RWPE1 (cell line): ENCODE data around the gene TNKS2.

Experiments
- CTCF ChIA-PET: fragments of 350-600 bp; sonication (Branson Sonifier 250); formaldehyde crosslinking; extraction: SDS; loops from one replicate; lab custom pipeline; 2021; lab: Yijun Ruan, JAX
- POLR2A ChIA-PET: fragments of 400-600 bp; formaldehyde crosslinking; extraction: SDS; loops from one replicate; lab custom pipeline; 2020; ENCODE audit warnings: antibody characterized with exemption; ENCODE audit not compliant: low non-redundant PET; lab: Yijun Ruan, JAX
- DNase-seq: peaks from one replicate; pipeline ENCODE4 v3.0.0; 2012; ENCODE audit warnings: low spot score
- H3K27ac ChIP-seq: fragments of 450-650 bp; 2 replicates; pipeline ENCODE4 v1.5.1; 2017
- CTCF ChIP-seq: fragments of 450-650 bp; conservative IDR thresholded peaks from 2 replicates; pipeline ENCODE4 v1.5.1; 2017; ENCODE audit warnings: low read depth, mild to moderate bottlenecking

TNKS2 gene

DNA sequence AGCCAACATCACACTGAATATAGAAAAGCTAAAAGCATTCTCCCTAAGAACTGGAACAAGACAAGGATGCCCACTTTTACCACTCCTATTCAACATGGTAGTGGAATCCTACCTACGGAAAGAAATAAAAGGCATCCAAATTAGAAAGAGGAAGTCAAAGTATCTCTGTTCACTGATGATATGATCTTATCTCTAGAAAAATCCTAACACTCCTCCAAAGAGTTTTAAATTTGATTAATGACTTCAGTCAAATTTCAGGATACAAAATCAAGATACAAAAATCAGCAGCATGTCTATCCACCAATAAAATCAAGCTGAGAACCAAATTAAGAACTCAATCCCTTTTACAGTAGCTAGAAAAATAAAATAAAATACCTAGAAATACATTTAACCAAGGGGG, 35.3 kb upstream of the TNKS2 start:
- ChIA-PET POLR2A (no interaction called here), CTCF (no interaction called here)
- no peak overlapping the region for H3K27ac ChIP-seq
- no peak for DNase-seq
- no peak for TF ChIP-seq CTCF

DNA sequence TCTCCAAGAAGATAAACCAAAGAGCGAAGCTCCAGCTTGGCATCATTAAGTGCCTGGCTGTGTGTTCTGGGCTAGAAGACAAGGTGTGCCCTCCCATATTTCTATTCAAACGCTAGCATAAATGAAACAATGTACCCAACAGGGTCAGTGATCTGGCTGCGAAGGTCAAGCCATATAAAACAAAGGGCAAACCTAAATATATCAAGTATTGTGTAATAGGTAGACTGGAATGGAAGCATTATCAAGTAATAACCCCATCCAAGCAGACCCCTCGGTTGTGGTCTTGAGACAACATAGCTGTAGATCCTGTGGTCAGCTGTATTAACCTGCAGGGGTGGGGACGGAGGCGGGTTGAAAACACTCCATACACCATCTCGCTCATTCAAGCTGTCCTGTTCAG, 31.6 kb upstream of the TNKS2 start:
- no peak for DNase-seq
- no peak overlapping the region for H3K27ac ChIP-seq
- CTCF ChIA-PET = interaction anchor here (0.8 kb wide), 1 partner anchor 146 kb away, joined by 5 read pairs; no protein-coding TSS in a partner anchor
- no peak for TF ChIP-seq CTCF
- POLR2A ChIA-PET = no interaction called here

- ChIA-PET POLR2A (interaction anchor here (1.0 kb wide), 1 partner anchor 30 kb away, joined by 3 read pairs; the partner anchor contains the start of gene TNKS2), CTCF (interaction anchor here (0.9 to 2.1 kb wide), 2 partner anchors 9 to 40 kb away, joined by 4 to 7 read pairs; no protein-coding TSS in a partner anchor)
- TF ChIP-seq CTCF = no peak
These were observed 30.1 kb upstream of the TNKS2 start for GRCh38 chr10:91768123-91768522.

DNA sequence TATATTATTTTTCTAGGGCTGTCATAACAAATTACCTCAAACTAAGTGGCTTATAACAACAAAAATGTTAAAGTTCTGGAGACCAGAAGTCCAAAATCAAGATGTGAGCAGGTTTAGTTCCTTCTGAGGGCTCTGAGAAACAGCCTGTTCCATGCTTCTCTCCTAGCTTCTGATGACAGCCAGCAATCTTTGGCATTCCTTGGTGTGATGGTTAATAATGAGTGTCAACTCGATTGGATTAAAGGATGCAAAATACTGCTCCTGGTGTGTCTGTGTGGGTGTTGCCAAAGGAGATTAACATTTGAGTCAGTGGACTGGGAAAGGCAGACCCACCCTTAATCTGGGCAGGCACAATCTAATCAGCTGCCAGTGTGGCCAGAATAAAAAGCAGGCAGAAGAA, 26.3 kb upstream of the TNKS2 start:
- no peak for TF ChIP-seq CTCF
- CTCF ChIA-PET = interaction anchor here (1.1 kb wide), 1 partner anchor 136 kb away, joined by 3 read pairs; no protein-coding TSS in a partner anchor
- DNase-seq = no peak
- no peak overlapping the region for H3K27ac ChIP-seq
- POLR2A ChIA-PET = no interaction called here

More at GRCh38 chr10:91768123-91768522, 30.1 kb upstream of the TNKS2 start:
- no peak overlapping the region for H3K27ac ChIP-seq
- no peak for DNase-seq

DNA sequence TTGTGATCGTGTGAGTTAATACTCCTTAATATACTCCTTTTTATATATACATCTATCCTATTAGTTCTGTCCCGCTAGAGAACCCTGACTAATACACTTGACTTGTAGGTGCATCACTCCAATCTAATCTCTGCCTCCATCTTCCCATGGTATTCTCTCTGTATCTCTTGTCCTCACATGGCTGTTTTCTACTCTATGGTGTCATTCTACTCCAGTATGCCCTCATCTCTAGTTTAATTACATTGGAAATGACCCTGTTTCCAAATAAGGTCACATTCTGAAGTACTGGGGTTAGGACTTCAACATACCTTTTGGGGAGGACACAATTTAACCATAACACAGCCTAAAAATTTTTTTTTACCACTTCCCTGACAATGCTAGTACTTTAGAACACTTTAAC, 25.8 kb upstream of the TNKS2 start:
- ChIA-PET POLR2A (no interaction called here), CTCF (no interaction called here)
- DNase-seq = no peak
- H3K27ac ChIP-seq = no peak overlapping the region
- TF ChIP-seq CTCF = no peak

DNA sequence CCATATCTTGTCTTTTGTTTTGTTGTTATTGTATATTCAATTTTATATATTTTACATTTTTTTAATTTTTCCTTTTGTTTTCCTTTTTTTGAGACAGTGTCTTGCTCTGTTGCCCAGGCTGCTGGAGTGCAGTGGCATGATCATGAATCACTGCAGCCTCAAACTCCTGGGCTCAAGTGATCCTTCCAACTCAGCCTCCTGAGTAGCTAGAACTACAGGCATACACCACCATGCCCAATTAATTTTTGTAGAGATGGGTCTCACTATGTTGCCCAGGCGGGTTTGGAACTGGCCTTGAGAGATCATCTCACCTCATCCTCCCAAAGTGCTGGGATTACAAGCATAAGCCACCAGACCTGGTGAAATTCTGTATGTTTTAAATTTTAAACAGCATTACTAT, 25.4 kb upstream of the TNKS2 start:
- no peak for TF ChIP-seq CTCF
- ChIA-PET CTCF (no interaction called here), POLR2A (interaction anchor here (0.7 kb wide), 1 partner anchor 28 kb away, joined by 3 read pairs; no protein-coding TSS in a partner anchor)
- H3K27ac ChIP-seq = no peak overlapping the region
- no peak for DNase-seq
